HL-60 (cell line): Measurements from ENCODE around the gene KIAA1217.
A peak's percentile ranks its signal among the peaks of the same experiment; 100 is the strongest.

Experiments
- DNase-seq, 2 experiments: peaks; one replicate each; pipeline ENCODE4 v3.0.0-alpha.2; 2010 to 2020; ENCODE audit warnings: low read depth in 1 of 2, low spot score in 1 of 2
- H3K27ac ChIP-seq: fragments of 250-450 bp; sonication (Bioruptor Pico); replicated peaks from 2 replicates; pipeline ENCODE4 v1.5.1; 2020; ENCODE audit warnings: mild to moderate bottlenecking, moderate library complexity
- H3K27me3 ChIP-seq: fragments of 250-450 bp; sonication (Bioruptor Pico); 2 replicates; pipeline ENCODE4 v1.5.1; 2021; ENCODE audit warnings: mild to moderate bottlenecking, moderate library complexity; ENCODE audit not compliant: insufficient read depth, poor library complexity, severe bottlenecking
- H3K4me3 ChIP-seq: replicated peaks from 2 replicates; pipeline ENCODE4 v1.5.1; 2011; ENCODE audit warnings: mild to moderate bottlenecking, control low read depth, low read length; ENCODE audit not compliant: insufficient read depth
- GABPA ChIP-seq: IDR thresholded peaks from 2 replicates; pipeline ENCODE4 v1.6.1; 2012; ENCODE audit warnings: low read depth
- POLR2AphosphoS5 ChIP-seq: IDR thresholded peaks from 2 replicates; pipeline ENCODE4 v1.6.1; 2012; ENCODE audit warnings: low read depth
- SPI1 ChIP-seq: IDR thresholded peaks from 2 replicates; pipeline ENCODE4 v1.6.1; 2012; ENCODE audit warnings: low read depth, mild to moderate bottlenecking, borderline replicate concordance
- TF ChIP-seq, protein P1 (sequence below): IDR thresholded peaks from one replicate; pipeline ENCODE4 v1.5.1; 2011; ENCODE audit warnings: low read length, control low read depth, inconsistent platforms; ENCODE audit not compliant: insufficient read depth
- TF ChIP-seq, protein P2 (sequence below): IDR thresholded peaks from 2 replicates; pipeline ENCODE4 v1.6.1; 2012; ENCODE audit warnings: low read depth; ENCODE audit not compliant: insufficient replicate concordance

The KIAA1217 gene

DNA sequence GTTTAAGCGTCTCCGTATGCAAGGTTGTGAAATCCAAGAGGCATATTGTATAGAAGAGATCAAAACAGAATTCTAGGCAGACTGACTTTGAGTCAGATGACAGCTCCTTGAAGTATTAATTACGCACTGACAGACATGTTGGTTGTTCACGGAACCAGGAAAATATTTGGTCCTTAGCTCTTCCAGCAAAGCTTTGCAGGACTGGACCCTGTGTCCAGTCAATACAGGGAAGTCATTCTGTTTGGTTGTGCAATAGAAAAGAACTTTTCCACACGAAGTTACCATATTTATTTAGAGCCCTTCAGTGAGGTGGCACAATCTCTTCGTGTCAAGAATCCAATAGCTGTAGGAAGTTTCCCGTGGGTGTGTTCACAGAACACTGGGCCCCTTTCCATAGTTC is 309.5 kb downstream of the KIAA1217 start:
- Histone ChIP-seq H3K4me3 (no peak overlapping the region), H3K27me3 (no peaks in the 10 kb centered on the region), H3K27ac (no peak overlapping the region)
- TF ChIP-seq, protein P1, sequence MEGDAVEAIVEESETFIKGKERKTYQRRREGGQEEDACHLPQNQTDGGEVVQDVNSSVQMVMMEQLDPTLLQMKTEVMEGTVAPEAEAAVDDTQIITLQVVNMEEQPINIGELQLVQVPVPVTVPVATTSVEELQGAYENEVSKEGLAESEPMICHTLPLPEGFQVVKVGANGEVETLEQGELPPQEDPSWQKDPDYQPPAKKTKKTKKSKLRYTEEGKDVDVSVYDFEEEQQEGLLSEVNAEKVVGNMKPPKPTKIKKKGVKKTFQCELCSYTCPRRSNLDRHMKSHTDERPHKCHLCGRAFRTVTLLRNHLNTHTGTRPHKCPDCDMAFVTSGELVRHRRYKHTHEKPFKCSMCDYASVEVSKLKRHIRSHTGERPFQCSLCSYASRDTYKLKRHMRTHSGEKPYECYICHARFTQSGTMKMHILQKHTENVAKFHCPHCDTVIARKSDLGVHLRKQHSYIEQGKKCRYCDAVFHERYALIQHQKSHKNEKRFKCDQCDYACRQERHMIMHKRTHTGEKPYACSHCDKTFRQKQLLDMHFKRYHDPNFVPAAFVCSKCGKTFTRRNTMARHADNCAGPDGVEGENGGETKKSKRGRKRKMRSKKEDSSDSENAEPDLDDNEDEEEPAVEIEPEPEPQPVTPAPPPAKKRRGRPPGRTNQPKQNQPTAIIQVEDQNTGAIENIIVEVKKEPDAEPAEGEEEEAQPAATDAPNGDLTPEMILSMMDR: no peak
- TF ChIP-seq POLR2AphosphoS5 (no peak), GABPA (no peak), SPI1 (no peak)
- TF ChIP-seq, protein P2, sequence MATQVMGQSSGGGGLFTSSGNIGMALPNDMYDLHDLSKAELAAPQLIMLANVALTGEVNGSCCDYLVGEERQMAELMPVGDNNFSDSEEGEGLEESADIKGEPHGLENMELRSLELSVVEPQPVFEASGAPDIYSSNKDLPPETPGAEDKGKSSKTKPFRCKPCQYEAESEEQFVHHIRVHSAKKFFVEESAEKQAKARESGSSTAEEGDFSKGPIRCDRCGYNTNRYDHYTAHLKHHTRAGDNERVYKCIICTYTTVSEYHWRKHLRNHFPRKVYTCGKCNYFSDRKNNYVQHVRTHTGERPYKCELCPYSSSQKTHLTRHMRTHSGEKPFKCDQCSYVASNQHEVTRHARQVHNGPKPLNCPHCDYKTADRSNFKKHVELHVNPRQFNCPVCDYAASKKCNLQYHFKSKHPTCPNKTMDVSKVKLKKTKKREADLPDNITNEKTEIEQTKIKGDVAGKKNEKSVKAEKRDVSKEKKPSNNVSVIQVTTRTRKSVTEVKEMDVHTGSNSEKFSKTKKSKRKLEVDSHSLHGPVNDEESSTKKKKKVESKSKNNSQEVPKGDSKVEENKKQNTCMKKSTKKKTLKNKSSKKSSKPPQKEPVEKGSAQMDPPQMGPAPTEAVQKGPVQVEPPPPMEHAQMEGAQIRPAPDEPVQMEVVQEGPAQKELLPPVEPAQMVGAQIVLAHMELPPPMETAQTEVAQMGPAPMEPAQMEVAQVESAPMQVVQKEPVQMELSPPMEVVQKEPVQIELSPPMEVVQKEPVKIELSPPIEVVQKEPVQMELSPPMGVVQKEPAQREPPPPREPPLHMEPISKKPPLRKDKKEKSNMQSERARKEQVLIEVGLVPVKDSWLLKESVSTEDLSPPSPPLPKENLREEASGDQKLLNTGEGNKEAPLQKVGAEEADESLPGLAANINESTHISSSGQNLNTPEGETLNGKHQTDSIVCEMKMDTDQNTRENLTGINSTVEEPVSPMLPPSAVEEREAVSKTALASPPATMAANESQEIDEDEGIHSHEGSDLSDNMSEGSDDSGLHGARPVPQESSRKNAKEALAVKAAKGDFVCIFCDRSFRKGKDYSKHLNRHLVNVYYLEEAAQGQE: no peak
- no peak for DNase-seq

DNA sequence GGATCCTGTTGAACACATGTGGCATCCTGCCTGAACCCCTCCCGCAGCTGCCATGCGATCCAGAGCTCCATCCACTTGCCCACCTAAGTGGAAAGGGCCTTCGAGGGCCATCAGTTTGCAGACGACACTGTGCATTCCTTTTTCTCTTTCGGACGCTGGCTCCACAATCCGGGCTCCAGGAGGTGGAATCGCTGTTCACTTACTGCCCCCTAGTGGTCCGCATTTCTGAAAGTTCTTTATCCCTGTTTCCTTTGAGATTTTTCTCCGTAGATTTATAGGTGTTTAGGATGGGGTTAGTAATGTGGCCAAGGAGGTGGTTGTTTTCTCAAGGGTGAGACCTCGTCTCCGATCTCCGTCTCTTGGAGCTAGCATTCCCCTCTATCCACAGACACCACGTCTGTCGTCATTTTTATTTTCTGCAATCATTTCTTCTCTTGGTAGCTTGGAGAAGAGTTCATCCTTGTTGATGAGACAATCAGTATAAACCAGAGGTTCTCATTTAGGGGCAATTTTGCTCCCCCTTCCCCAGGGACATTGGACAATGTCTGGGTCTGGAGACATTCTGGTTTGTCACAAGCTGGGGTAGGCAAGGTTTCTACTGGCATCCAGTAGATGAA is 310.2 kb downstream of the KIAA1217 start:
- H3K4me3 ChIP-seq: no peak overlapping the region
- no peak overlapping the region for H3K27ac ChIP-seq
- DNase-seq: peak in 1 of 2 experiments; percentile 1
- no peak for TF ChIP-seq GABPA
- TF ChIP-seq SPI1: no peak
- TF ChIP-seq, protein P2: no peak
- TF ChIP-seq, protein P1: no peak
- no peak for TF ChIP-seq POLR2AphosphoS5
- H3K27me3 ChIP-seq: no peaks in the 10 kb centered on the region

DNA sequence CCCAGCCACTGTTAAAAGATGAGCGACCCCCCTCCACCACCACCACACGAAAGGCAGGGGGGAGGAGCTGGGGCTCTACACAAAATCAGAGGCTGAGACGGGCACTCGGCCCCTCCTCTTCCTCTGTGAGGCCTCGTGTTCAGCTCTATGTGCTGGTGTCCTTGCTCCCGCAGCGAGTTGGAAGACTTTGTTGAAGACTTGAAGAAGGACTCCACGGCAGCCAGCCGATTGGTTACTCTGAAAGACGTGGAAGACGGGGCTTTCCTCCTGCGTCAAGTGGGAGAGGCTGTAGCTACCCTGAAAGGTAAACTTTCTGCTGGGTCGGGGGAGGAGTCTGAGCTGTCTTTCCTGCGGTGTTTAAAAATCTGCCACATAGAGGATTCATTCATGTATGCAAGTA is 311.0 kb downstream of the KIAA1217 start:
- Histone ChIP-seq H3K27ac (no peak overlapping the region), H3K27me3 (no peaks in the 10 kb centered on the region), H3K4me3 (no peak overlapping the region)
- no peak for TF ChIP-seq POLR2AphosphoS5
- no peak for TF ChIP-seq SPI1
- TF ChIP-seq, protein P2: no peak
- TF ChIP-seq, protein P1: no peak
- no peak for TF ChIP-seq GABPA
- DNase-seq: no peak
